Kidney (tissue), 14 donors: ENCODE results near the gene CACNA1F. TPM values are rescaled to one million over a fixed set of nuclear protein-coding genes. Genes with fewer than 3 reads are reported as not detected.

Experiments
- DNase-seq, 5 donors: peaks; one replicate each; pipeline ENCODE4 v3.0.0-alpha.2; 2013 to 2020
- FAIRE-seq: peaks from 2 replicates; lab custom pipeline; 2012; peaks lifted over from hg19 to GRCh38; lab: Jason Lieb, UNC
- H3K27ac ChIP-seq, 2 donors: one replicate each; pipeline ENCODE4 v1.7.0; 2013; ENCODE audit warnings: low read depth in 2 of 2, low read length in 2 of 2, inconsistent platforms in 1 of 2
- H3K27me3 ChIP-seq: one replicate; pipeline ENCODE4 v1.7.1; 2013; ENCODE audit warnings: low read length, inconsistent platforms; ENCODE audit not compliant: control insufficient read depth, insufficient read depth
- H3K36me3 ChIP-seq, 3 donors: one replicate each; pipeline versions ENCODE4 v1.7.0 to v1.7.1; 2013; ENCODE audit warnings: low read length in 3 of 3, control low read depth in 1 of 3, inconsistent platforms in 1 of 3; ENCODE audit not compliant: insufficient read depth in 3 of 3, control insufficient read depth in 2 of 3
- H3K4me1 ChIP-seq, 3 donors: one replicate each; pipeline versions ENCODE4 v1.7.0 to v1.7.1; 2013; ENCODE audit warnings: low read length in 3 of 3, inconsistent platforms in 1 of 3, low read depth in 1 of 3; ENCODE audit not compliant: control insufficient read depth in 2 of 3, insufficient read depth in 2 of 3
- H3K4me3 ChIP-seq, 3 donors: one replicate each; pipeline versions ENCODE4 v1.7.0 to v1.8.1; 2013; ENCODE audit warnings: low read length in 3 of 3, control low read depth in 1 of 3, inconsistent platforms in 1 of 3
- H3K9ac ChIP-seq, 3 donors: one replicate each; pipeline versions ENCODE4 v1.7.0 to v1.7.1; 2013; ENCODE audit warnings: low read length in 3 of 3, control low read depth in 1 of 3, inconsistent platforms in 1 of 3
- H3K9me3 ChIP-seq, 3 donors: one replicate each; pipeline versions ENCODE4 v1.7.0 to v1.7.1; 2013; ENCODE audit warnings: low read length in 3 of 3, control low read depth in 1 of 3, inconsistent platforms in 1 of 3; ENCODE audit not compliant: control insufficient read depth in 2 of 3, insufficient read depth in 1 of 3
- CTCF ChIP-seq: IDR thresholded peaks from 3 replicates; pipeline ENCODE4 v1.5.1; 2012; ENCODE audit warnings: mild to moderate bottlenecking, moderate library complexity, borderline replicate concordance; ENCODE audit not compliant: insufficient read depth; ENCODE audit errors: extremely low read depth
- intact Hi-C: fragments of 100-400 bp; cut with DNase I; formaldehyde crosslinking; loops from one replicate; pipeline ENCODE4 v1.11.1; 2022
- polyA plus RNA-seq: library from polyadenylated mRNA; stranded (reverse); fragments of 350-450 nt; fragmentation: Illumina TruSeq; extraction: RNeasy Lipid Tissue Mini Kit (QIAGEN cat#74804); gene quantifications from one replicate; pipeline ENCODE4 v1.2.3, GENCODE V29; 2014; ENCODE audit warnings: low read depth, low replicate concordance; ENCODE audit not compliant: insufficient read depth
- total RNA-seq: library from RNA; stranded (reverse); fragmentation: NEBNext Ultra II Directional; extraction: Animal tissue kit (Norgen Biotek cat#: 25700); gene quantifications from one replicate; pipeline ENCODE4 v1.2.1, GENCODE V29; 2021
- donor health status: control.
- donor health status: control.
- donor health status: control.
- donor health status: control.
- donor health status: control.
- donor health status: DM: yes; HTN: yes; CAD: no.
- donor health status: Normal renal cell carcinoma (clear cell type).

The CACNA1F gene
- total and polyA plus RNA-seq, 2 donors from 2014 or later = 0.15 to 0.25 TPM

GRCh38 chrX:49247346-49247745 lies 14.2 kb upstream of the CACNA1F start:
- TF ChIP-seq CTCF = no peak
- Histone ChIP-seq H3K4me1 (no peaks in the 10 kb centered on the region), H3K27ac (no peak overlapping the region), H3K9ac (no peak overlapping the region), H3K27me3 (no peaks in the 10 kb centered on the region), H3K36me3 (peaks cover 0 to 4% (median 0%) of the 10 kb centered on the region in 3 donors), H3K4me3 (no peak overlapping the region), H3K9me3 (no peaks in the 10 kb centered on the region)
- peak in 1 of 5 donors; percentile 51 for DNase-seq
- intact Hi-C loops = no loop called here
- no peak for FAIRE-seq

- H3K36me3 ChIP-seq = peaks cover 0 to 4% (median 0%) of the 10 kb centered on the region in 3 donors
- DNase-seq (peak in 1 of 5 donors; percentile 56), FAIRE-seq (no peak)
- H3K9me3 ChIP-seq = no peaks in the 10 kb centered on the region
- no peak overlapping the region for H3K9ac ChIP-seq
- intact Hi-C loops = no loop called here
- H3K27me3 ChIP-seq = no peaks in the 10 kb centered on the region
- TF ChIP-seq CTCF = no peak
- no peak overlapping the region for H3K4me3 ChIP-seq
- no peaks in the 10 kb centered on the region for H3K4me1 ChIP-seq
- H3K27ac ChIP-seq = no peak overlapping the region
Observed at GRCh38 chrX:49246541-49246940, 13.4 kb upstream of the CACNA1F start.

GRCh38 chrX:49244207-49244606 lies 11.1 kb upstream of the CACNA1F start:
- H3K9ac ChIP-seq = no peak overlapping the region
- DNase-seq = no peak
- no peak for FAIRE-seq
- H3K4me1 ChIP-seq = no peaks in the 10 kb centered on the region
- peaks cover 0 to 4% (median 0%) of the 10 kb centered on the region in 3 donors for H3K36me3 ChIP-seq
- TF ChIP-seq CTCF = no peak
- H3K4me3 ChIP-seq = no peak overlapping the region
- H3K27ac ChIP-seq = no peak overlapping the region
- intact Hi-C loops = no loop called here
- H3K27me3 ChIP-seq = no peaks in the 10 kb centered on the region
- no peaks in the 10 kb centered on the region for H3K9me3 ChIP-seq

- no peak for TF ChIP-seq CTCF
- H3K4me3 ChIP-seq = no peak overlapping the region
- intact Hi-C loops = no loop called here
- no peaks in the 10 kb centered on the region for H3K4me1 ChIP-seq
- H3K9me3 ChIP-seq = no peaks in the 10 kb centered on the region
- no peak overlapping the region for H3K9ac ChIP-seq
- no peaks in the 10 kb centered on the region for H3K27me3 ChIP-seq
- DNase-seq (peak in 1 of 5 donors; percentile 64), FAIRE-seq (no peak)
- peaks cover 0 to 4% (median 0%) of the 10 kb centered on the region in 3 donors for H3K36me3 ChIP-seq
- no peak overlapping the region for H3K27ac ChIP-seq
Observed at GRCh38 chrX:49243166-49243565, 10.0 kb upstream of the CACNA1F start.
